Measurements from ENCODE around the gene SIRT7.

- TF ChIP-seq EP300 (IDR thresholded peaks at IDR 0.05) (no peak), CTCF (IDR thresholded peaks at IDR 0.05) (no peak), POLR2A (IDR thresholded peaks at IDR 0.05) (no peak)
These were observed 22.6 kb downstream of the SIRT7 start for GRCh38 chr17:81895400-81895799.

Data from ovary (tissue), 3 donors.